Hematopoietic multipotent progenitor cell treated with erythropoietin and hydrocortisone succinate and interleukin-3 and kit ligand, for 8 days (in vitro differentiated cells): ENCODE results near the gene PRELID1.
"Not testable (repeated sequence)": the region's sequence is repeated elsewhere in the genome, so short reads cannot be mapped to it uniquely, and the experiment has no call there.

ENCODE experiments used
- DNase-seq: peaks from one replicate; pipeline ENCODE4 v3.0.0-alpha.2; 2015

Gene PRELID1

DNA sequence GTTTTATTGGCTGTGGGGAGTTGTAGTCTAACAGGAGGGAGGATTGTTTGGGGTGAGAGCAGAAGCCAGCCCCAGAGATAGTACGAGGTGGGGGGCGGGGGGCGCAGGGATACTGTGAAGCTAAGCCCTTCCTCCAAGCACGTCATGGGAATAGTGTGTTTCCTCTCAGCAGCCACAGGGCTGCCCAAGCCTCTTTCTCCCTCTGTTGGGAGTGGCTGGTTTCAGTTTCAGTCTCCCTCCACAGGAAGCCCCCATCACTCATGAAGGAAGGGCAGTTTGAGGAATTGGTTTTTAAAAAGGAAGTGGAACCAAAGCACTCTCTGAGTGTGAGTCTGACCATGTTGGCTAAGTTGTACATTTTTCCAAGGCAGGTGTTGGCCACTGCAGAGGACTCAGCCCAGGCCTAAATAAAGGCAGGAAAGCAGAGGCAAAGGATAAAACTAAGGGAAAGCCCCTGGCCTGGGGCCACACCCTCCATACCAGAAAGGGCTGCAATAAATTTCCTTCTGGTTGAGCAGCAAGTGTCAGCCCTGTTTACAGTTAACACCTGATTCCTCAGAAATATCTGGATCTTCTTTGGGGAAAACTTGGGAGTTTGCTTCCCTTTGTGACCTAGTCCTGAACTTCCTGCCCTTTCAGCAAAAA is 3.2 kb upstream of the PRELID1 start:
- peak; percentile 72 for DNase-seq

DNA sequence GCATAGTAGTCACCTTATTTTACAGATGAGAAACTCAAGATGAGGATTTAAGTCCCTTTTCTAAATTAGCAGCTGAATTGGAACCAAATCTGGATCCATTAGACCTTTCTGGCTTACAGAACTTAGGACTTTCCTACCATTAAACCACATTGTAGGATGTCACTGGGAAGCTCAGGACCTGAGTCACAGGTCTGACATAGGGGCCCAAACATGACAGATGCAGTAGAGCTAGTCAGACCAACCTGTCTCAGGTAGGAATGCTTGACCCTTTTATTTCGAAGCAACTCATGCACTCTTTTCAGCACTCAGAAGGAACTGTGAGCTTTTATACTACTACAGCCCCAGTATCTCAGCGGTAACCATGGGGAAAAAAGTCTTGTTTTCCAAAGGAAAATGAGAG is 2.6 kb upstream of the PRELID1 start:
- DNase-seq, result no peak

DNA sequence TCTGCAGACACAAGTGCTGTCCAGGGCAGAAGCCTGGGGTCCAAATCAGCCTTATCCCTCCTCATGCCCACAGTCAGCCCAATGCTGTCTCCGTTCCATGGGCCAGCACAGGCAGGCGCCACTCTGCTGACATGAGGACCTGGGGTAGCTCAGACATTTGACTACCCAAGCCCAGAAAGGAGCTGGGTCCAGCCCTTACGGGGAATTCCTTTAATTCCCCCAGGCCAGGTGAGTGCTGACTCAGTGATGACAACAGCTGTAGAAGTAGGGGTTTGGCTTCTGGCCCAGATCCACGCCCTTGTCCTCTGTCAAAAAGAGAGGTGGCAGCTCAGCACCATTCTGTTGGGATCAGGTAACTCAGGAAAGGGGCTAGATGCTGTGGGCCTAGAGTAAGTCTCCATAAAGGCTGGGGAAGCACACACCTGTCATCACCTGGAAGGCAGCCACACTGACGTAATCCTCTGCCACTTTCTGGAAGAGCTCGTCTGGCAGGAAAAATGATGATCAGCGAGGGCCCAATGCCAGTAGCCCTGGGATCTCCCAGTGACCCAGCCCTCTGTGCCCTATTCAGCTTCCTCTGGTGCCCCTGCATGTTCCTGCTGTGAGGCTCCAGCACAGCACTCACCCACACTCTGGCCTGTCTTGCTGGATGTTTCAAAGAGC is 2.0 kb upstream of the PRELID1 start:
- DNase-seq, result no peak

DNA sequence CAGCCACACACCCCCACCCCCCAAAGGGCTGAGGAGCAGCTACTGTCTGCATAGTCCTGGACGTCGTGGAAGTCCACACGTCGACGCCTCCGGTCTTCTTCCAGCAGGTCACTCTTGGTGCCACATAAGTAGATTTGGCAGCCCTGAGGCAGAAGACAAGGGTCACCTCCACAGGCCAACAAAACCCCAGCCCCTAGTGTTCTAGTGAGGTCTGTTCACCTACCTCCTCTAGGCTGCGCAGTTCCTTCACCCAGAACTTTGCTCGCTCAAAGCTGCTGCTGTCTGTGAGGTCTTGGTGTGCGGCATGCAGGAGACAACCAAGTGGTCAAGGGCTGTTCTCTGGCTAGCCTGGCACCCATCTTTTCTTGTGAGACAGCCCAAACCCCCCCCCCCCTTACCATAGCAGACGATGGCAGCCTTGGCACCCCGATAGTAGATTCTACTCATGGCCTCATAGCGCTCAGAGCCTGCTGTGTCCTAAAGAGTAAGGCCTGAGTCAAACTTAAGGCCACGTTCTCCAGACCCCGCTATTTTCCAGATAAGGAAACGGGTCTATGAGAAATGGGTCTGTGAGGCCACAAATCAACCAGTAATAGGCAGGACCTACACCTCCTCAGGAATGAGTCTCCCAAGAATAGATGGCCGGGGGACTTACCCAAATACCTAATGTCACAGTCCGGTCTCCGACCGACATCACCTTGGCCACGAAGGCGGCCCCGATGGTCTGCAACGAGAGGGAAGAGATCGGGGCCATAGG is 1.1 kb upstream of the PRELID1 start:
- DNase-seq, result peak; percentile 43

DNA sequence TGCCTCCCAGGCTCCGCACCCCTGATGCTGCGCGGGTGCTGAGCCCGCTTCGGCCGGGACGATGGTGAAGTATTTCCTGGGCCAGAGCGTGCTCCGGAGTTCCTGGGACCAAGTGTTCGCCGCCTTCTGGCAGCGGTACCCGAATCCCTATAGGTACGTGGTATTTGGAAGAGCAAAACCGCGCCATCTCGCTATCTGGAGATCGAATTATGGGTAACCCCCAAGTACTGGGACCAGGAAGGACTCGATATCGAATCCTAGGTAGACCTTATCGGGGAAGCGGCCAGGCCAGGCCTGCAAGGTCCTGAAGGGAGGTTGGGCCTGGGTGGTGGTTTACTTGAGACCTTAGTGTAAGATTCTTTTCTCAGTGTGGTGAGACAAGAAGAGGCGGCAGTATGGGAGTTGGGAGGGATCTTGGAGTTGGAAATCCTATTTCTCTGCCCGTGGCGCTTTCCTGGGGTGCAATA is 359 bp downstream of the PRELID1 start:
- peak; percentile 43 for DNase-seq

DNA sequence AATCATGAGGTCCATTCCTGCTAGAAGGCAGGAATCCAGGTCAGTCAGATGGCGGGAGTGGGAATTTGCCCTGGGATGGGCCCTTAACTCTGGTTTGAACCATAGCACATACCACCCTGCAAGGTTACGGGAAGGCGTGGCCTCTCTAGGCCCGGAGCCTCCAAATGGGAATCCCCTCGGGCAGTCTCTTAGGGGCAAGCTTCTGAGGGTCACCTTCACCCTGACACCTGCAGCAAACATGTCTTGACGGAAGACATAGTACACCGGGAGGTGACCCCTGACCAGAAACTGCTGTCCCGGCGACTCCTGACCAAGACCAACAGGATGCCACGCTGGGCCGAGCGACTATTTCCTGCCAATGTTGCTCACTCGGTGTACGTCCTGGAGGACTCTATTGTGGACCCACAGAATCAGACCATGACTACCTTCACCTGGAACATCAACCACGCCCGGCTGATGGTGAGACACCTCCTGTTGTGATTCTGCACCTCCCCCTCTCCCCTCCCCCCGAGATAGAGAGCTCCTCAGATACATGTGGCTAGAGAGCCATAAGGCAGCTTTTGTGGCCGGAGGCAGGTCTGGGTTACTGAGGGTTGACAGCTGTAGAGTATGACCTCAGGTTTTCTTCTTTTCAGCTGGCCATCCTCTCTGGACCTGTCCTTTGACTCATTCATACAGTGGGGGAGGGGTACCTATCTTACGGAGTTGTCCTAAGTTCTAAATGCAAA is 957 bp downstream of the PRELID1 start:
- DNase-seq, result no peak

DNA sequence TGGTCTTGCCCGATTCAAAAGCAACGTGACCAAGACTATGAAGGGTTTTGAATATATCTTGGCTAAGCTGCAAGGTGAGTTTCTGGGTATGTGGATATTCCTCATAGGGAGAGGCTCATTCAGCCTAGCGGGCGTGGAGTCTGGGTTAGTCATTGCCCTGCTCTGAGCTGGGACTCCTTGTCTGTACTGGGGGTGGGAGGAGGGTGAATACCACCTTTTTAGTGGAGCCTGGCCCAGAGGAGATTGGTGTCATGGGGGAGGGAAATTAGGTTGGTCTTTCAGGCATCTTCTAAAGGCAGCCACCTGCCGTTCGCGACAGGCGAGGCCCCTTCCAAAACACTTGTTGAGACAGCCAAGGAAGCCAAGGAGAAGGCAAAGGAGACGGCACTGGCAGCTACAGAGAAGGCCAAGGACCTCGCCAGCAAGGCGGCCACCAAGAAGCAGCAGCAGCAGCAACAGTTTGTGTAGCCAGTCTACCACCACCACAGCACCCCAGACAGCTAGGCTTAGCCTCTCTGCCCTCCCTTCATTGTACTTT is 2.6 kb downstream of the PRELID1 start:
- DNase-seq, result not testable (repeated sequence)

DNA sequence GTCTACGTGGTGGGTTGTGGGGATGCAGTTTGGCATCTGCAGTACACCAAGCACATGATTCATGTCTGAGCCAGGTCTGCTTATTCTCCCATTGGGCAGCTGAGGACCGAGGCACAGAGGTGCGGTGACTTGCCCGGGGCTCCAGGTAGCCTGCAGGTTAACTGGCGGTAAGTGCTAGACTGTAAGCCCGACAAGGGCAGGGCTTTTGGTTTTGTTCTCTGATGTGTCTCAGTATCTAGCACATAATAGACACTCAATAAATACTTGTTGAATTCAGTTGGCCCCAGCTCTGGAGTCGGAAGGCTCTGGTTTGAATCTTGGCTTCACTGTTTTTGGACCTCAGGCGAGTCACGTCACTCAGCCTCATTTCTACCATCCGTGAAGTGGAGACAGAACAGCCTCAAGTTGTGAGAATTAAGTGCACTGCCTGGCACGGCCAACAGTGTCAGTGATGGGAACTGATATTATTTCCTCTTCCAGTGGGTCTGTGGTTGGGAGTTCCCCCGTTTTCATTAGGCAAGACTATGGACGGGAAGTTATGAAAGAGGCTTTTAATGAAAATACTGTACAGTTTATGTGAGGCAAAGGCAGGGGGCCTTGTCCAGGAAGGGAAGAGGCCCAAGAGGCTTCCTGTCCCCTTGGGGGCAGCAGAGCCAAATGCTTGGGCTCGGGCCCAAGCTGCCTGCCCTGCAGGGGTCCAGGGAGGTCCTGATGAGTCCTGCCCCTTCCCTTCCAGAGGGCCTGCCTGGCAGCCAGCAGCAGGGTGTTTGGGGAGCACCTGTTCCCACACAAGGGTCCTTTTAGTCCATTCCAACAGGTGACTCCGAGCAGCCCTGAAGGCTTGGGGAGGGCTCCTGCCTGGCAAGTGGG is 3.3 kb downstream of the PRELID1 start:
- no peak for DNase-seq

DNA sequence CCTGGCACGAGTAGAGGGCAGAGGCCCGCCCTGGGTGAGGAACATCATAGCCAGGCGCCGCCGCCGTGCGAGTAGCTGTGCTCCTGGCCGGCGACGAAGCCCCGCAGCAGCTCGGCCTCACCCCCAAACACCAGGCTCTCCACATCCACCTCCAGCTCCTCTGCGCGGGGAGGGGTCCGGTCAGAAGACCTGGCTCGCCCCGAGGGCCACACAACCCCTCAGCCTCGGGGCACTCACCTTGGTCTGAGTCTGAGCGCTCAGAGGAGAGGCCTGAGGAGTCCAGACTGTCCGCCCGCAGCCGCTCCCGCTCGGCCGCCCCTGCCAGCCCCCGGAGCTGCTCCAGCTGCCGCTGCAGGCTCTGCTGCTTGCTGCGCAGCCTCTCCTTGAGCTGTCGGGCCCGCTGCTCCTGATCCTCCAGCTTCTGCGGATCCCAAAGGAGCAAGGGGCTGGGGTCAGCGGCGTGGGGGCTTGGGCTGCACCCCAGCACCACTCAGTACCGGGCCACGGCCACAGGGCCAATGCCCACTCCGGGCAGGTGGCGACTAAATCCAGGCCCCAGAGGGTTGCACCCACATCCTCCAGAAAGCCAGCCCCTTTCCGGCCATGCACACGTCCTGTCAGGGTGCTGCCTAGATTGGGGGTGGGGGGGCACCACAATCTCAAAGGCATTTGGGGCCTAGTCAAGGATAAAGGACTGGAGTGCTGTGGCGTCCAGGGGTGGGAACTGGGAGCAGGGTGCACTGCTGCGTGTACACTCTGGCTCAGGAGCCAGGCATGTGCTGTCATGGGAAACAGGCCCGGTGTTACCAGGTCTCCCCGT is 4.2 kb downstream of the PRELID1 start:
- no peak for DNase-seq

DNA sequence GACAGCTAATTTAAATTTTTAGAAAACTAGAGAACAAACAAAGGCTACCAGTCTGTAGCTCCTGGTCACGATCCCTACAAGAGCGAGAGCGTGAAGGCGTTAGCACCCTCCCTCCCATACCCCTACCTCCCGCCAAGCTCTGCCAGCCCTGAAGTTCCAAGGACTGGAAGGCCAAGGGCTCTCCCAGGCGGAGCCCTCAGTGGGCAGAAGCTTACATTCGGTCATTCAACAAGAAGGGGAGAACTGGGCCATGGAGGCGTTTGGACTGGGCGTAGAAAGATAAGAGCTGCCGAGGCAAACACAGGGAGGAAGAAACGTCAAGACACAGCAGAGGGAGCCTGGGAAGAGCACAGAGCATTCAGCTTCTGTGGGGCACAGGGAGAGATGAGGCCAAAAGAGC is 5.1 kb downstream of the PRELID1 start:
- DNase-seq, result no peak

DNA sequence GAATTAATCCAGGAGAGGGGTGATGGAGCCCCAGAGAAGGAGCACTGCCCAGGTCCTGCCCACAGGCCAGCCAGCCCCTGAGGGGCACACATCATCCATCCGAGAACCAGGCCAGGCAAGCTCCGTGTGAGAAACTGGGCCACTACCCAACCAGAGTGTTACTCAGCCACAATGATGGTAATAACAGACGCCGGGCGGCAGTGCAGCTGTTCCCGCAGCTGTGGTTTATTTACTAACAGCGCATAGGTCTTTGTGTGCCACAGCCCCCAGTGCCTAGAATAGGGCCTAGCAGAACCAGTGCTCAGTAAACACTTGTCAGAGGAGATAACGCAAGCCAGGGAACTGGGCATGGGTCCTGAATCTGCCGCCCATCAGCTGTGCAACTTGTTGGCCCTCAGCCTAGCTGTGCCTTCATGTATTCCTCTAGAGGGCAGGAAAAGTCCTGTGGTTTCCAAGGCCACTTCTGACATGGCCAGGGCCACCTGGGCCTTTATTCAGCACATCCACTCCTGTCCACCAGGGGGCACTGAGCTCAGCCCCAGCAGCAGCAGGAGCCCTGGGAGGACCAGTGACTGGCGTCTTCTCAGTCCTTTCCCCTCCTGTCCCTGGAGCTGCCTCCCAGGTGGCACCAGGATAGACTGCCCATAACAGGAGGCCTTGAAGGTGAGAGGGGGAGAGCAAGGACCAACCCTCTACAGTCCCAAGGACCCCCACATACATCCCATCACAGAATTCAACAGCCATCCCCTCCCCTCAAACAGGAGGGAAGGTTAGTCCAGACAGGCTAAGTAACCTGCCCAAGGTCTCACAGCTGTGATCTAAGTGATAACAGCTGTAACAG is 6.0 kb downstream of the PRELID1 start:
- peak; percentile 86 for DNase-seq

DNA sequence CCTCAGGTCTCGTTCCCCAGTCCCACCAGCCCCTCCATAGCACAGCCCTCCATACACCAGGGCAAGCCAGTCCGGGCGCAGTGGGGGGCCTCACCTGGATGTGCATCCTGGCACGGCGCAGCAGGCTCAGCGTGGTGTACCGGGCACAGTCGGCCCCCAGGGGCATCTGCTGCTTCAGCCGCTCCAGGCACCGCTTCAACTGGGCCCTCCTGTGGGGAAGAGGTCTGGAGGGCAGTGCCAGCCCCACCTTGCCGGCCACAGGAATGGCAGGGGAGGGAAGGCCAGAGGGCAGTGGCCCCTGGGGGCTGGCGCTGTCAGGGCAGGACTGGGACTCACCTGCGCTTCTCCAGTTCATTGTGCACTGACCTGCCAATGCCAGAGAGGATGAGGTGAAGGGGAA is 6.7 kb downstream of the PRELID1 start:
- DNase-seq, result no peak

DNA sequence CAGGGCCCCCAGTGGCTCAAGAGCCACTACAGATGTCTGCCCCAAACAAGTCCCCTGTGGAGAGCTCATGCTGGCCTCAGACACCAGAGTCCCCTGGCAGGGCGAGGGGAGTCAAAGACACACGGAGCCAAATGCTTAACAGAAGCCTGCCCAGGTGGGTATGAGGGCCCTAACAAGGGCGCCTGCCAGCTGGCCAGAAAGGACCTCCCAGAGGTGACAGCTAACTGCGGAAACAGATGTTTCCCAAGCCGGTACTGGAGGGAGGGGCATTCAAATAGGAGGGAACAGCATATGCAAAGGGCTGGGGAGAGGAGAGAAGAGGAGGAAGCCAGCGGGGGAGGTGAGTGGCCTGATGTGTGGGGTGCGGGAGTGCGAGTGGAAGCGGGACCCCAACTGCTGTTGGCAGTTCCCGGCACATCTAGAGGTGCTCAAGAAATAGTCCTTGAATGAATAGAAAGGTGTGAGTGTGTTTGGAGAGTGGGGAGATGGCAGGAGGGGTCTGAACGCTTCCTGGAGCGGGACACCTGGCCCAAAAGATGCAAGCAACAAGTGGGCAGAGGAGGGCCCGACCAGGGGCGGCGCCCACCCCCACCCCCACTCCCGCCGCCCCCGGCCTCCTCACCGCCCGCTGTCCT is 7.3 kb downstream of the PRELID1 start:
- peak; percentile 68 for DNase-seq

DNA sequence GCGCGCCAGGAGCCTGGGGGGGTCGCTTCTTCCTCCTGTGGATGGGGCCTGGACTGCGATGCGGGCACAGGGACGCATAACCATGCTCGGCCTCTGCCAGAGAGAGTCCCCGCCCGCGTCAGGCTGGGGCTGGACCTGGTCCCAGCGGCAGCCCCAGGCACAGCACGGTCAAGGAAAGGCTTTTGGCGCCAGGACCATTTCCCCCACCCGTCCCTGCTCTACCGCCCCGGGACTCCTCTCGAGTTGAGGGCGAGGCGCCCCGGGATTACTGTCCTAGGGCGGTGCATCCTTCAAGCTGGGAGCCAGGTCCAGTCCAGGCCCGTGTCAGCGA is 7.8 kb downstream of the PRELID1 start:
- DNase-seq, result no peak

DNA sequence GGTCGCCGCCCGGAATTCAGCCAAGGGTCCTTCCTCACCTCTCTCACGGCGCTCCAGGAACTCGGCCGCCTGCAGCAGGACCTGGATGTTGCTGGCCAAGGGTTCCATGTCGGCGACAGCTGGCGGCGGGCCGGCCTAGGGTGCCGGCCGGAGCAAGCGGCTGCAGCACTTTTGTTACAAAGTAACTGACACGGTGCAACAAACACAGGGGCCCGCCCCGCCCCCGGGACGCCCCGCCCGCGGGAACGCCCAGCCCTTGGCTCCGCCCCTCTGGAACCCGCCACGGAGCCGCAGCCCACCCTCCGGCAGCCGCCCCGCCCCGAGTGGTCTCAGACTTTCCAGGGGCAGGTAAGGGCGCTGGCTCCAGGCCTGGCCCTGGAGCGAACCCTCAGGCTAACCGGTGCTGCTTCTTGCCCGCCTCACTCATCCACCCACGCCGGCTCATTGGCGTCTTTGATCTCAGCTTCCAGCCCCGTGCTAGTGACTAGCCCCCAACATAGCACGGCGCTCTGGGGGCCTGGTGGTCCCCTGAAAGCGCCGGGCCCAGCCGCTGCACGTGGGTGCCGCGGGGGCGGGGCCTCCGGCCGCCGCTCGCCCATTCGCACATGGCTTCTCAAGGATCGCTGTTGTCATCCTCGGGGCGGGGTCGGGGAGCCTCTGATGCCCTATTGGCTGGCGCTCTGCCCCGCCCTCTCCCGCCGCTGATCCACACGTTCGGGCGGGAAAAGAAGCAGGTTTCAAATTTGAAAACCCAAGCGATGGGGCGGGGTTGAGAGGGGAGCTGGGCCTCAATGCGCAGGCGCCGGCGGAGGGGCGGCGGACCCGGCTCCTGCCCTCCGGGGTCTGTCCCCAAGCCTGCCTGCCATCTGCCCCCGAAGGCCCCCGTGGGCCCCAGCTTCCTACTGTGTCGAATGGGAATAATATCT is 8.4 kb downstream of the PRELID1 start, which contains the start of gene MXD3:
Gene MXD3, minus strand, starts transcription at position 176 of the 926 bp plus-strand sequence. Its CDS starts 68 bp downstream, at position 108.
- peak; percentile 98 for DNase-seq

DNA sequence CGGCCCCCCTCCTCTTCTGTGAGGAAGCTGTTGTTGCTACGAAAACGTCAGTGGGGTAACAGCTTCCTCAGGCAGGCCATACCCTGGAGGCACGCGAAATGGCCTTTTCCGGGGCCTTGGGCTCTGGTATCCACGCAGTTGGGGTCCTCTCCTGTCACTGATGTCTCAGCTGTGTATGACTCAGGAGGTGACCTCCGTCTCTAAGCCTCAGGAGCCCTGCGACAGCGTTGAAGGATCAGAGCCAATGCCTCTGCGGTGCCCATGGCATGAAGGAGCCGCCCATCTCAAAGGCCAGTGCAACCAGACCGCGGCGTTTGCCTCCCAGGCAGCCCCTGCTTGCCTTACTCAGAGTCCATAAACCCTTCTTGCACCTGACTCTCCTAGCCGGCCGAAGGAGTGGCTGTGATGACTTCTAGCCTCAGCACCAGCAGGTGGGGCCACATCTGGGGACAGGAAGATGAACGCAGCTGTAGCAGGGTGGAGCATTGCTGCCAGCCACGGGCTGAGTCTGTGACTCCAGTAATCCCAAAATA is 9.1 kb downstream of the PRELID1 start:
- peak; percentile 79 for DNase-seq

DNA sequence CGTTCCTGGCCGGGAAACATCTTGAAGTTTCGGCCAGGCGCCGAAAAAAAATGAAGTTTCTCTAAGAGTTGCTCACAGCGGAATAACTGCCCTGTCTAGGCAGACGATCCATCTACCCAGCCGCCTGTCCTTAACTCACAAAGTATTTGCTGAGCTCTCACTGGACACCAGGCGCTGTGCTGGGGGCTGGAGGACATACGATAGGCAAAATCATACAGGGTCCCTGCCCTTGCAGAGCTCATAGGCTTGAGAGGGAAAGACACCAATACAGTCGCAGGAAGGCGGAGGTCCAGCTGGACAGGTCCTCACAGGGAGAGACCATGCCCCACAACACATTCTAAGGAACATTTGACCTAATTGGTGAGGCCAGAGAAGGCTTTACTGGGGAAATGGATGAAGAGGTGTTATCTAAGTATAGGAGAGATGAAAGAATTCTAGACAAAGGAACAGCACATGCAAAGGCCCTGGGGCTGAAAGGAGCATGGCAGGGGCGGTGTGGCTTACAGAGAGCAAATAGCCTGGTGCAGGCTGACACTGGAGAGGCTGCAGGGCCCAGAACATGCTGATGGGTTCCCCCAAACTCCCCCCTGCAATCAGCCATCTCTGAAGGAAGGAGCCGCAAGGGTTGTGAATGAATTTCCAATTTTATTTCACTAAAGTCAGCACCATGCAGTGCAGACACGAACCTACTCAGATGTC is 10.1 kb downstream of the PRELID1 start:
- no peak for DNase-seq
